SK-N-SH treated with all-trans-retinoic acid at 6 μM for 48 hours (cell line): ENCODE data around the gene STAMBPL1.

Experiments
- ATAC-seq: fragments of 200-7000 bp; cut with Tn5 transposase; 3 replicates; pipeline ENCODE4 v1.9.1; 2020; ENCODE audit warnings: mild to moderate bottlenecking, moderate library complexity
- ARNTL ChIP-seq: fragments of 450-650 bp; formaldehyde crosslinking; IDR thresholded peaks from 2 replicates; pipeline ENCODE4 v1.5.0; 2020; ENCODE audit warnings: low read depth, mild to moderate bottlenecking, moderate library complexity, borderline replicate concordance
- BACH2 ChIP-seq: fragments of 250-450 bp; sonication (Bioruptor Pico); IDR thresholded peaks from 2 replicates; pipeline ENCODE4 v1.9.0; 2021; ENCODE audit warnings: mild to moderate bottlenecking, borderline replicate concordance
- CSDC2 ChIP-seq: fragments of 250-450 bp; sonication (Bioruptor Pico); IDR thresholded peaks from 2 replicates; pipeline ENCODE4 v1.5.0; 2020; ENCODE audit warnings: mild to moderate bottlenecking, moderate library complexity
- ESRRG ChIP-seq: fragments of 250-450 bp; sonication (Bioruptor Pico); IDR thresholded peaks from 2 replicates; pipeline ENCODE4 v1.6.1; 2021; ENCODE audit warnings: mild to moderate bottlenecking
- GLIS3 ChIP-seq: fragments of 250-450 bp; sonication (Bioruptor Pico); IDR thresholded peaks from 2 replicates; pipeline ENCODE4 v1.5.0; 2020; ENCODE audit warnings: mild to moderate bottlenecking, moderate library complexity
- ISL1 ChIP-seq: fragments of 250-450 bp; sonication (Bioruptor Pico); IDR thresholded peaks from 2 replicates; pipeline ENCODE4 v2.1.2; 2022; ENCODE audit warnings: mild to moderate bottlenecking, moderate library complexity
- OSR1 ChIP-seq: fragments of 250-450 bp; sonication (Bioruptor Pico); IDR thresholded peaks from 2 replicates; pipeline ENCODE4 v1.8.0; 2022; ENCODE audit warnings: moderate library complexity, mild to moderate bottlenecking, inconsistent platforms
- PPARA ChIP-seq: fragments of 250-450 bp; sonication (Bioruptor Pico); IDR thresholded peaks from 2 replicates; pipeline ENCODE4 v1.5.0; 2020; ENCODE audit warnings: mild to moderate bottlenecking, borderline replicate concordance
- RARB ChIP-seq: fragments of 250-450 bp; sonication (Bioruptor Pico); IDR thresholded peaks from 2 replicates; pipeline ENCODE4 v1.8.0; 2021; ENCODE audit warnings: mild to moderate bottlenecking, moderate library complexity
- TOX ChIP-seq: fragments of 250-450 bp; sonication (Bioruptor Pico); IDR thresholded peaks from 2 replicates; pipeline ENCODE4 v1.8.0; 2021; ENCODE audit warnings: mild to moderate bottlenecking, moderate library complexity, borderline replicate concordance
- ZC3H10 ChIP-seq: fragments of 250-450 bp; sonication (Bioruptor Pico); IDR thresholded peaks from 2 replicates; pipeline ENCODE4 v1.5.1; 2021; ENCODE audit warnings: mild to moderate bottlenecking, moderate library complexity
- ZFP3 ChIP-seq: fragments of 250-450 bp; sonication (Bioruptor Pico); IDR thresholded peaks from 2 replicates; pipeline ENCODE4 v1.5.0; 2020; ENCODE audit warnings: mild to moderate bottlenecking, moderate library complexity
- ZFP30 ChIP-seq: fragments of 450-650 bp; formaldehyde crosslinking; IDR thresholded peaks from 2 replicates; pipeline ENCODE4 v1.5.0; 2022; ENCODE audit warnings: mild to moderate bottlenecking, moderate library complexity
- ZNF70 ChIP-seq: fragments of 450-650 bp; formaldehyde crosslinking; IDR thresholded peaks from 2 replicates; pipeline ENCODE4 v1.5.0; 2020; ENCODE audit warnings: mild to moderate bottlenecking, moderate library complexity
- ZNF8 ChIP-seq: fragments of 450-650 bp; formaldehyde crosslinking; IDR thresholded peaks from 2 replicates; pipeline ENCODE4 v1.5.0; 2020; ENCODE audit warnings: mild to moderate bottlenecking, moderate library complexity
- TF ChIP-seq, protein P1 (sequence below): fragments of 250-450 bp; sonication (Bioruptor Pico); IDR thresholded peaks from 2 replicates; pipeline ENCODE4 v1.5.1; 2021; ENCODE audit warnings: mild to moderate bottlenecking, moderate library complexity
- TF ChIP-seq, protein P2 (sequence below): fragments of 250-450 bp; sonication (Bioruptor Pico); IDR thresholded peaks from 2 replicates; pipeline ENCODE4 v1.8.0; 2020; ENCODE audit warnings: mild to moderate bottlenecking, moderate library complexity, borderline replicate concordance
- TF ChIP-seq, protein P3 (sequence below): fragments of 250-450 bp; sonication (Bioruptor Pico); IDR thresholded peaks from 2 replicates; pipeline ENCODE4 v1.5.0; 2020; ENCODE audit warnings: mild to moderate bottlenecking, moderate library complexity
- TF ChIP-seq, protein P4 (sequence below): fragments of 250-450 bp; sonication (Bioruptor Pico); IDR thresholded peaks from 2 replicates; pipeline ENCODE4 v1.8.0; 2021; ENCODE audit warnings: low read depth, mild to moderate bottlenecking, moderate library complexity, borderline replicate concordance
- TF ChIP-seq, protein P5 (sequence below): fragments of 250-450 bp; sonication (Bioruptor Pico); IDR thresholded peaks from 2 replicates; pipeline ENCODE4 v1.5.1; 2020; ENCODE audit warnings: low read depth, mild to moderate bottlenecking, moderate library complexity

Gene STAMBPL1

DNA sequence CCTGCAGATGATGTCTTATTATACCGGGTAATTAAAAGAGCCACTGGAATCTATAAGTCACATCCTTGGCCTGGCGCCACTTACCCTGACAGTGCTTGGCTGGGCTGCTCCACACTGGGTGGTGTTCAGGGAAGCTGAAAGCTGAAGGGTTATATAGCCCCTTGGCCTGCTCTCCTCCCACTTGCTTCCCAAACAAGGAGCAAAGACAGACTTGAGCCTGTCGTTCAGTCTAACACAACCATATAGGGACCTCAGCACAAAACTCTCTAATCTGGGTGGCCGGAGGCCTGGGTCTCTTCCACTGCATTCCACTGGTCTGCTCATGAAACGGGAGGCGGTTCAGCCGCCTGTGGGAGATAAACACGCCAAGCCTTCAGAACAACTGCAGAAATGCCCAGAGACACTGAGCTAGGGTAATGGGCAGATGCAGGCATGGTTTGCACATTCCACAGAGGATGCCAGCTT, 72.6 kb downstream of the STAMBPL1 start, which contains the start of gene ACTA2:
Gene ACTA2, minus strand, starts transcription at position 127 of the 465 bp plus-strand sequence. CDS start 3,843 bp downstream, outside the sequence.
- ATAC-seq: peak; percentile 63
- TF ChIP-seq OSR1 (CRISPR knock-in tag) (no peak), PPARA (CRISPR knock-in tag) (no peak), ISL1 (CRISPR knock-in tag) (no peak), BACH2 (CRISPR knock-in tag) (no peak), GLIS3 (no peak), ZFP3 (CRISPR knock-in tag) (no peak), ZNF8 (CRISPR knock-in tag) (no peak), ZFP30 (CRISPR knock-in tag) (no peak), RARB (CRISPR knock-in tag) (no peak), ZC3H10 (CRISPR knock-in tag) (no peak), CSDC2 (CRISPR knock-in tag) (no peak), ZNF70 (CRISPR knock-in tag) (no peak), ARNTL (CRISPR knock-in tag) (no peak), ESRRG (CRISPR knock-in tag) (no peak)
- TF ChIP-seq, protein P1, sequence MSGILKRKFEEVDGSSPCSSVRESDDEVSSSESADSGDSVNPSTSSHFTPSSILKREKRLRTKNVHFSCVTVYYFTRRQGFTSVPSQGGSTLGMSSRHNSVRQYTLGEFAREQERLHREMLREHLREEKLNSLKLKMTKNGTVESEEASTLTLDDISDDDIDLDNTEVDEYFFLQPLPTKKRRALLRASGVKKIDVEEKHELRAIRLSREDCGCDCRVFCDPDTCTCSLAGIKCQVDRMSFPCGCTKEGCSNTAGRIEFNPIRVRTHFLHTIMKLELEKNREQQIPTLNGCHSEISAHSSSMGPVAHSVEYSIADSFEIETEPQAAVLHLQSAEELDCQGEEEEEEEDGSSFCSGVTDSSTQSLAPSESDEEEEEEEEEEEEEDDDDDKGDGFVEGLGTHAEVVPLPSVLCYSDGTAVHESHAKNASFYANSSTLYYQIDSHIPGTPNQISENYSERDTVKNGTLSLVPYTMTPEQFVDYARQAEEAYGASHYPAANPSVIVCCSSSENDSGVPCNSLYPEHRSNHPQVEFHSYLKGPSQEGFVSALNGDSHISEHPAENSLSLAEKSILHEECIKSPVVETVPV (CRISPR knock-in tag): no peak
- TF ChIP-seq, protein P2, sequence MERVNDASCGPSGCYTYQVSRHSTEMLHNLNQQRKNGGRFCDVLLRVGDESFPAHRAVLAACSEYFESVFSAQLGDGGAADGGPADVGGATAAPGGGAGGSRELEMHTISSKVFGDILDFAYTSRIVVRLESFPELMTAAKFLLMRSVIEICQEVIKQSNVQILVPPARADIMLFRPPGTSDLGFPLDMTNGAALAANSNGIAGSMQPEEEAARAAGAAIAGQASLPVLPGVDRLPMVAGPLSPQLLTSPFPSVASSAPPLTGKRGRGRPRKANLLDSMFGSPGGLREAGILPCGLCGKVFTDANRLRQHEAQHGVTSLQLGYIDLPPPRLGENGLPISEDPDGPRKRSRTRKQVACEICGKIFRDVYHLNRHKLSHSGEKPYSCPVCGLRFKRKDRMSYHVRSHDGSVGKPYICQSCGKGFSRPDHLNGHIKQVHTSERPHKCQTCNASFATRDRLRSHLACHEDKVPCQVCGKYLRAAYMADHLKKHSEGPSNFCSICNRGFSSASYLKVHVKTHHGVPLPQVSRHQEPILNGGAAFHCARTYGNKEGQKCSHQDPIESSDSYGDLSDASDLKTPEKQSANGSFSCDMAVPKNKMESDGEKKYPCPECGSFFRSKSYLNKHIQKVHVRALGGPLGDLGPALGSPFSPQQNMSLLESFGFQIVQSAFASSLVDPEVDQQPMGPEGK (CRISPR knock-in tag): no peak
- TF ChIP-seq, protein P3, sequence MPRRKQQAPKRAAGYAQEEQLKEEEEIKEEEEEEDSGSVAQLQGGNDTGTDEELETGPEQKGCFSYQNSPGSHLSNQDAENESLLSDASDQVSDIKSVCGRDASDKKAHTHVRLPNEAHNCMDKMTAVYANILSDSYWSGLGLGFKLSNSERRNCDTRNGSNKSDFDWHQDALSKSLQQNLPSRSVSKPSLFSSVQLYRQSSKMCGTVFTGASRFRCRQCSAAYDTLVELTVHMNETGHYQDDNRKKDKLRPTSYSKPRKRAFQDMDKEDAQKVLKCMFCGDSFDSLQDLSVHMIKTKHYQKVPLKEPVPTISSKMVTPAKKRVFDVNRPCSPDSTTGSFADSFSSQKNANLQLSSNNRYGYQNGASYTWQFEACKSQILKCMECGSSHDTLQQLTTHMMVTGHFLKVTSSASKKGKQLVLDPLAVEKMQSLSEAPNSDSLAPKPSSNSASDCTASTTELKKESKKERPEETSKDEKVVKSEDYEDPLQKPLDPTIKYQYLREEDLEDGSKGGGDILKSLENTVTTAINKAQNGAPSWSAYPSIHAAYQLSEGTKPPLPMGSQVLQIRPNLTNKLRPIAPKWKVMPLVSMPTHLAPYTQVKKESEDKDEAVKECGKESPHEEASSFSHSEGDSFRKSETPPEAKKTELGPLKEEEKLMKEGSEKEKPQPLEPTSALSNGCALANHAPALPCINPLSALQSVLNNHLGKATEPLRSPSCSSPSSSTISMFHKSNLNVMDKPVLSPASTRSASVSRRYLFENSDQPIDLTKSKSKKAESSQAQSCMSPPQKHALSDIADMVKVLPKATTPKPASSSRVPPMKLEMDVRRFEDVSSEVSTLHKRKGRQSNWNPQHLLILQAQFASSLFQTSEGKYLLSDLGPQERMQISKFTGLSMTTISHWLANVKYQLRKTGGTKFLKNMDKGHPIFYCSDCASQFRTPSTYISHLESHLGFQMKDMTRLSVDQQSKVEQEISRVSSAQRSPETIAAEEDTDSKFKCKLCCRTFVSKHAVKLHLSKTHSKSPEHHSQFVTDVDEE (CRISPR knock-in tag): no peak
- TF ChIP-seq, protein P4, sequence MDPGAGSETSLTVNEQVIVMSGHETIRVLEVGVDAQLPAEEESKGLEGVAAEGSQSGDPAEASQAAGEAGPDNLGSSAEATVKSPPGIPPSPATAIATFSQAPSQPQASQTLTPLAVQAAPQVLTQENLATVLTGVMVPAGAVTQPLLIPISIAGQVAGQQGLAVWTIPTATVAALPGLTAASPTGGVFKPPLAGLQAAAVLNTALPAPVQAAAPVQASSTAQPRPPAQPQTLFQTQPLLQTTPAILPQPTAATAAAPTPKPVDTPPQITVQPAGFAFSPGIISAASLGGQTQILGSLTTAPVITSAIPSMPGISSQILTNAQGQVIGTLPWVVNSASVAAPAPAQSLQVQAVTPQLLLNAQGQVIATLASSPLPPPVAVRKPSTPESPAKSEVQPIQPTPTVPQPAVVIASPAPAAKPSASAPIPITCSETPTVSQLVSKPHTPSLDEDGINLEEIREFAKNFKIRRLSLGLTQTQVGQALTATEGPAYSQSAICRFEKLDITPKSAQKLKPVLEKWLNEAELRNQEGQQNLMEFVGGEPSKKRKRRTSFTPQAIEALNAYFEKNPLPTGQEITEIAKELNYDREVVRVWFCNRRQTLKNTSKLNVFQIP: no peak
- TF ChIP-seq, protein P5, sequence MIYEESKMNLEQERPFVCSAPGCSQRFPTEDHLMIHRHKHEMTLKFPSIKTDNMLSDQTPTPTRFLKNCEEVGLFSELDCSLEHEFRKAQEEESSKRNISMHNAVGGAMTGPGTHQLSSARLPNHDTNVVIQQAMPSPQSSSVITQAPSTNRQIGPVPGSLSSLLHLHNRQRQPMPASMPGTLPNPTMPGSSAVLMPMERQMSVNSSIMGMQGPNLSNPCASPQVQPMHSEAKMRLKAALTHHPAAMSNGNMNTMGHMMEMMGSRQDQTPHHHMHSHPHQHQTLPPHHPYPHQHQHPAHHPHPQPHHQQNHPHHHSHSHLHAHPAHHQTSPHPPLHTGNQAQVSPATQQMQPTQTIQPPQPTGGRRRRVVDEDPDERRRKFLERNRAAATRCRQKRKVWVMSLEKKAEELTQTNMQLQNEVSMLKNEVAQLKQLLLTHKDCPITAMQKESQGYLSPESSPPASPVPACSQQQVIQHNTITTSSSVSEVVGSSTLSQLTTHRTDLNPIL: no peak

DNA sequence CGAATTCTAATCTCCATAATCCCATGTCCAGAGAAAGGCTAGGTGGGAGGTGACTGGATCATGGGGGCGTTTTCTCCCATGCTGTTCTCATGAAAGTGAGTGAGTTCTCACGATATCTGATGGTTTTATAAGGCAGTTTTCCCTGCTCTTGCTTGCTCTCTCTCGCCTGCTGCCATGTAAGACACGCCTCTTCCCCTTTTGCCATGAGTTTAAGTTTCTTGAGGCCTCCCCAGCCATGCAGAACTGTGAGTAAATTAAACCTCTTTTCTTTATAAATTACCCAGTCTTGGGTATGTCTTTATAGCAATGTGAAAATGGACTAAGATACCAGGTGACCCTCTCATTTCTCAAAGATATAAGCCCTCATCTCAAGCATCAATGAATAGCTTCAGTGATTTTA, 73.6 kb downstream of the STAMBPL1 start:
- TF ChIP-seq BACH2 (CRISPR knock-in tag) (no peak), ESRRG (CRISPR knock-in tag) (no peak), TOX (CRISPR knock-in tag) (no peak), GLIS3 (no peak), RARB (CRISPR knock-in tag) (no peak), ARNTL (CRISPR knock-in tag) (no peak), OSR1 (CRISPR knock-in tag) (no peak), ZNF70 (CRISPR knock-in tag) (no peak), CSDC2 (CRISPR knock-in tag) (no peak), ZFP3 (CRISPR knock-in tag) (no peak)
- TF ChIP-seq, protein P2 (CRISPR knock-in tag): no peak
- TF ChIP-seq, protein P5: no peak
- TF ChIP-seq, protein P4: no peak
- ATAC-seq: no peak
